GM12865 (cell line): ENCODE data around the gene GADD45B.

Source experiments
- DNase-seq: peaks from one replicate; pipeline ENCODE4 v3.0.0; 2010; ENCODE audit warnings: low read depth
- H3K4me3 ChIP-seq: 2 replicates; pipeline ENCODE4 v1.5.1; 2011; ENCODE audit warnings: mild to moderate bottlenecking, low read depth, low read length, control low read depth
- CTCF ChIP-seq: IDR thresholded peaks from 2 replicates; pipeline ENCODE4 v1.5.1; 2011; ENCODE audit warnings: low read length, control low read depth, low read depth, inconsistent platforms; ENCODE audit not compliant: insufficient read depth; ENCODE audit errors: missing control alignments

GADD45B gene

GRCh38 chr19:2494447-2495129 lies 18.7 kb downstream of the GADD45B start:
- peak; percentile 64 for DNase-seq
- peak overlapping the region; percentile 63 for H3K4me3 ChIP-seq
- no peak for TF ChIP-seq CTCF

- H3K4me3 ChIP-seq = peak overlapping the region; percentile 63
- DNase-seq = no peak
- no peak for TF ChIP-seq CTCF
Observed at GRCh38 chr19:2495130-2495641, 19.3 kb downstream of the GADD45B start.

- no peak for DNase-seq
- no peak overlapping the region for H3K4me3 ChIP-seq
- no peak for TF ChIP-seq CTCF
Observed at GRCh38 chr19:2495651-2496316, 19.9 kb downstream of the GADD45B start.

DNA sequence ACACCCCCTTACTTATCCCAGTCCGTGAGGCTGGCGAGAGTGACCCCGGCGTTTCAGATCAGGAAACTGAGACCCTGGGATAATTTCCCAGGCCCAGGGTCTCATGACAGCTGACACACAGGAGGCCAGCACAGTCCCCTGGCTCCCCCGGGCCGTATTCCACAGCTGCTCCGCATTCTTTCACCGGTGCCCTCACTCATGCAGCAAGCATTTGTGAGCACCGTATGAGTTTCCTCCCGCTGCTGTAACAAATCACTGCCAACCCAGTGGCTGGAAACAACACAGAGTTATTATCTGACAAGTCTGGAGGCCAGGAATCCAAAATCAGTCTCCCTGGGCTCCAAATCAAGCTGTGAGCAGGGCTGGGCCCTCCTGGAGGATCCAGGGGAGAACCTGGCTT lies 21.3 kb downstream of the GADD45B start:
- no peak for TF ChIP-seq CTCF
- no peak overlapping the region for H3K4me3 ChIP-seq
- DNase-seq = no peak

- no peak for DNase-seq
- H3K4me3 ChIP-seq = no peak overlapping the region
- no peak for TF ChIP-seq CTCF
Observed at GRCh38 chr19:2500156-2500555, 24.2 kb downstream of the GADD45B start.

DNA sequence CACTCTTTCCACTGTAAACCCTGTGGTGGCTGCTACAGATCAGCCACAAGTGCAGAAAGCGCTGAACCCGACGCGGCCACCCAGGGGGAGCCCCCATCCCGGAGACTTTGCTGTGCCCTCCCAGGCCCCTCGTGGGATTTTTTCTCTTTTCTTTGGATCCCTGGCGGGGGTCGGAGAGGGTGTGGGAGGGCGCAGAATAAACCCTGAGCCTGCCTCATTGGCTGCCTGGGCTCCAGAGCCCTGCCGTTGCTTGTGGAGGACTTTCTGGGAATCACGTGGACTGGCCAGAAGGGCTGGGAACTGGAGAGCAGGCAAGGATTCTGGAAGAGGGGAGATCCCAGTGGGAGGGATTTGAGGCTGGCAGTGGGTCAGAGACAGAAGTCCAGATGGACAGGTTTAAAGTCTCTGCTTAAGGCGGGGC lies 24.9 kb downstream of the GADD45B start:
- no peak for TF ChIP-seq CTCF
- no peak overlapping the region for H3K4me3 ChIP-seq
- DNase-seq = no peak
